HEK293T (cell line): ENCODE results near the gene SMIM5.

Experiments
- ARNT ChIP-seq: fragments of 450-650 bp; IDR thresholded peaks from 2 replicates; pipeline ENCODE4 v1.6.1; 2017; ENCODE audit warnings: mild to moderate bottlenecking
- BHLHE40 ChIP-seq: fragments of 450-650 bp; IDR thresholded peaks from 2 replicates; pipeline ENCODE4 v1.6.1; 2016; ENCODE audit warnings: mild to moderate bottlenecking, moderate library complexity, borderline replicate concordance
- FOXM1 ChIP-seq: fragments of 450-650 bp; IDR thresholded peaks from 2 replicates; pipeline ENCODE4 v1.6.1; 2017; ENCODE audit warnings: mild to moderate bottlenecking, borderline replicate concordance
- LEF1 ChIP-seq: fragments of 450-650 bp; IDR thresholded peaks from 2 replicates; pipeline ENCODE4 v1.6.1; 2017; ENCODE audit warnings: mild to moderate bottlenecking, borderline replicate concordance
- NFRKB ChIP-seq: fragments of 450-650 bp; IDR thresholded peaks from 2 replicates; pipeline ENCODE4 v1.6.1; 2016; ENCODE audit warnings: mild to moderate bottlenecking, moderate library complexity
- SP1 ChIP-seq: fragments of 450-650 bp; IDR thresholded peaks from 2 replicates; pipeline ENCODE4 v1.6.1; 2017
- SUZ12 ChIP-seq: fragments of 450-650 bp; IDR thresholded peaks from 2 replicates; pipeline ENCODE4 v1.6.1; 2016; ENCODE audit warnings: mild to moderate bottlenecking
- TARDBP ChIP-seq: fragments of 450-650 bp; IDR thresholded peaks from 2 replicates; pipeline ENCODE4 v1.6.1; 2016
- TF ChIP-seq, protein P1 (sequence below): fragments of 450-650 bp; IDR thresholded peaks from 2 replicates; pipeline ENCODE4 v1.6.1; 2016

DNA sequence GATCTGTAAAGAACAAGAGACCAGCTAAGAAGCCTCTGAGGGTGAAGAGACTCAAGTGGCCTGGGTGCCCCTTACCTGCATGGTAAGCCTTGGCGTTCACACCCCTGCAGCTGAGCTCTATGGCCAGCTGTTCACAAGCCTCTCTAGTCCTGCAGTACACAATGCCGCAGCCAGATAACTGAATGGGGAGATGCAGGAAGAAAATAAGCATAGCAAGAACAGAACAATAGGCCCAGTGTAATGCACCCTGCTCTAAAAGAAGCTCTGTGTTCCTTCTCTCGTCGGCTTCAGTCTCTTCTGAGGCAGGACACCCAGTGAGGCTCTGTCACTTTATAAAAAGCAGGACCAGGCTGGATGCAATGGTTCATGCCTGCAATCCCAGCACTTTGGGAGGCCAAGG is 28.3 kb downstream of the SMIM5 start:
- TF ChIP-seq SP1 = no peak
- TF ChIP-seq FOXM1 = no peak
- no peak for TF ChIP-seq LEF1
- no peak for TF ChIP-seq ARNT
- TF ChIP-seq, protein P1, sequence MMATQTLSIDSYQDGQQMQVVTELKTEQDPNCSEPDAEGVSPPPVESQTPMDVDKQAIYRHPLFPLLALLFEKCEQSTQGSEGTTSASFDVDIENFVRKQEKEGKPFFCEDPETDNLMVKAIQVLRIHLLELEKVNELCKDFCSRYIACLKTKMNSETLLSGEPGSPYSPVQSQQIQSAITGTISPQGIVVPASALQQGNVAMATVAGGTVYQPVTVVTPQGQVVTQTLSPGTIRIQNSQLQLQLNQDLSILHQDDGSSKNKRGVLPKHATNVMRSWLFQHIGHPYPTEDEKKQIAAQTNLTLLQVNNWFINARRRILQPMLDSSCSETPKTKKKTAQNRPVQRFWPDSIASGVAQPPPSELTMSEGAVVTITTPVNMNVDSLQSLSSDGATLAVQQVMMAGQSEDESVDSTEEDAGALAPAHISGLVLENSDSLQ = no peak
- TF ChIP-seq NFRKB = no peak
- no peak for TF ChIP-seq TARDBP
- TF ChIP-seq BHLHE40 = no peak
- TF ChIP-seq SUZ12 = no peak
